ENCODE results near the gene MS4A1. TPM values are rescaled to one million over a fixed set of nuclear protein-coding genes. Genes with fewer than 3 reads are reported as not detected.

The MS4A1 gene
- total RNA-seq, 1 experiment from 2014 or later: not detected

GRCh38 chr11:60485987-60486386, 30.3 kb downstream of the MS4A1 start:
- Histone ChIP-seq H3K27me3 (replicated peaks; ENCODE audit: insufficient read depth, low read depth, low read length, poor library complexity) (peaks cover 4% of the 10 kb centered on the region), H3K4me1 (ENCODE audit: insufficient read depth, low read length, poor library complexity, severe bottlenecking) (no peaks in the 10 kb centered on the region), H3K27ac (ENCODE audit: low read depth, low read length, poor library complexity, severe bottlenecking) (no peak overlapping the region), H3K36me3 (ENCODE audit: insufficient read depth, low read length, poor library complexity, severe bottlenecking) (no peaks in the 10 kb centered on the region), H3K9me3 (ENCODE audit: low read depth, low read length, poor library complexity, severe bottlenecking) (no peaks in the 10 kb centered on the region), H3K4me3 (ENCODE audit: low read depth, low read length, poor library complexity, severe bottlenecking) (no peak overlapping the region)
- CTCF ChIA-PET: interaction anchor here (1.0 kb wide), 1 partner anchor 123 kb away, joined by 3 read pairs; no protein-coding TSS in a partner anchor
- DNase-seq (ENCODE audit: low spot score): peak; percentile 69
- BruUV-seq (replicated peaks): no TSS peak
- TF ChIP-seq CTCF (conservative IDR thresholded peaks at IDR 0.05; ENCODE audit: low read depth, low read length) (peak; percentile 72), EZH2 (IDR thresholded peaks at IDR 0.05; ENCODE audit: borderline replicate concordance, low read depth, low read length, poor library complexity, severe bottlenecking) (no peak)
- POLR2A ChIA-PET (ENCODE audit: low non-redundant PET): no interaction called here
- intact Hi-C loops (cut with micrococcal nuclease; ENCODE audit: unreplicated experiment): loop anchor here (5.0 kb wide), 2 partner anchors 124 to 219 kb away; no protein-coding TSS in a partner anchor

DNA sequence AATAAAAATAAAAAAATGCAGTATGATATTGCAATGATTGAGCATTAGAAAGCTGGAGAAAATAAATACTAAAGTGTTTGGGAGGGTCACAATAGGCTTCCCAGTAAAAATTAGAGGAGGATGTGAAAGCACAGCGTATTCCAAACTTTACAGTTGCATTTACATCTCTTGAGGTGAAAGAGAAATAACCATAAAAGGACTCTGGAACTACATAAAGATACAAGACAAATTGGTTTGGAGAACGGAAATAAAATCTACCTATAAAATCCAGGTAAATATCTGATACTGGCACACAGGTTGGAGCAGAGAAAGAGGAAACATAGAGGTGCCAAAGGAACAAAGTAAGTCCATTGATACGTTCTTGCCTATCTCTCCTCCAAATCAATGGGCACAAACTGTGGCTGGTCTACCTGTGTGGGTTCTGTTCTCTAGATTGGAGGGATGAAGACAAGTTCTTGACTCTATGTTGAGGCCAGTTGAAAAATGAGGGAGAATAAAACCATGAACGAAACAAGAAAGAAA, 36.9 kb downstream of the MS4A1 start, which contains the start of gene MS4A12:
TSS of gene MS4A12 (plus strand) at position 291 of the 522 bp plus-strand sequence. CDS start 4,541 bp downstream, outside the sequence.
- TF ChIP-seq CTCF (conservative IDR thresholded peaks at IDR 0.05; ENCODE audit: low read depth, low read length): no peak
- no peak for TF ChIP-seq EZH2 (IDR thresholded peaks at IDR 0.05; ENCODE audit: borderline replicate concordance, low read depth, low read length, poor library complexity, severe bottlenecking)
- no TSS peak for BruUV-seq (replicated peaks)
- CTCF ChIA-PET: no interaction called here

DNA sequence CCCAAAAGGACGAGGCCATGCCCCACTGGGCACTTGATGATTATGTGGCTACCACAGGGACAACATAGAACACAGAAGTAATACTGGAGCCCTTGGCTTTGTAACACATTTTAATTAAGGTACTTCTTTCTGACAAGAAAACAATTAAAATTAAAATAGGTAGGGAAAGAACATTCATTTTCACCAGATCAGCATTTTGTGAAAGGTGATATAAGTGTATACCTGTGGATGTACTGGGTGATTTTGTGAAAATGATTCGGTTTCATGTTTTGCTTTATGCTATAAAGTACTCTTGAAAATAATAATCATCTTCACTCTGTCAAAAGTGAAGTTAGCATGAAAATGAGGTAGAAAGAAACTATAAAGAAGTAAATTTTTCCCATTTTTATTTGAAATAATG, 37.8 kb downstream of the MS4A1 start:
- Histone ChIP-seq H3K9me3 (ENCODE audit: low read depth, low read length, poor library complexity, severe bottlenecking) (no peaks in the 10 kb centered on the region), H3K36me3 (ENCODE audit: insufficient read depth, low read length, poor library complexity, severe bottlenecking) (no peaks in the 10 kb centered on the region), H3K4me1 (ENCODE audit: insufficient read depth, low read length, poor library complexity, severe bottlenecking) (no peaks in the 10 kb centered on the region), H3K4me3 (ENCODE audit: low read depth, low read length, poor library complexity, severe bottlenecking) (no peak overlapping the region), H3K27me3 (replicated peaks; ENCODE audit: insufficient read depth, low read depth, low read length, poor library complexity) (peaks cover 4% of the 10 kb centered on the region), H3K27ac (ENCODE audit: low read depth, low read length, poor library complexity, severe bottlenecking) (no peak overlapping the region)
- TF ChIP-seq EZH2 (IDR thresholded peaks at IDR 0.05; ENCODE audit: borderline replicate concordance, low read depth, low read length, poor library complexity, severe bottlenecking) (no peak), CTCF (conservative IDR thresholded peaks at IDR 0.05; ENCODE audit: low read depth, low read length) (no peak)
- CTCF ChIA-PET: interaction anchor here (1.5 kb wide), 1 partner anchor 130 kb away, joined by 4 read pairs; no protein-coding TSS in a partner anchor
- no peak for DNase-seq (ENCODE audit: low spot score)
- intact Hi-C loops (cut with micrococcal nuclease; ENCODE audit: unreplicated experiment): no loop called here
- POLR2A ChIA-PET (ENCODE audit: low non-redundant PET): no interaction called here
- no TSS peak for BruUV-seq (replicated peaks)

More for the DNA sequence above, 36.9 kb downstream of the MS4A1 start, which contains the start of gene MS4A12:
- POLR2A ChIA-PET (ENCODE audit: low non-redundant PET): no interaction called here
- no peak for DNase-seq (ENCODE audit: low spot score)
- no peaks in the 10 kb centered on the region for H3K36me3 ChIP-seq (ENCODE audit: insufficient read depth, low read length, poor library complexity, severe bottlenecking)
- no peaks in the 10 kb centered on the region for H3K4me1 ChIP-seq (ENCODE audit: insufficient read depth, low read length, poor library complexity, severe bottlenecking)
- H3K27ac ChIP-seq (ENCODE audit: low read depth, low read length, poor library complexity, severe bottlenecking): no peak within 1 kb of the TSS
- H3K9me3 ChIP-seq (ENCODE audit: low read depth, low read length, poor library complexity, severe bottlenecking): no peaks in the 10 kb centered on the region
- intact Hi-C loops (cut with micrococcal nuclease; ENCODE audit: unreplicated experiment): no loop called here
- peaks cover 4% of the 10 kb centered on the region for H3K27me3 ChIP-seq (replicated peaks; ENCODE audit: insufficient read depth, low read depth, low read length, poor library complexity)
- no peak within 1 kb of the TSS for H3K4me3 ChIP-seq (ENCODE audit: low read depth, low read length, poor library complexity, severe bottlenecking)
